Brain microvascular endothelial cell (primary cell): Measurements from ENCODE around the gene TLE6.
A peak's percentile ranks its signal among the peaks of the same experiment; 100 is the strongest.
"Not testable (repeated sequence)": the region's sequence is repeated elsewhere in the genome, so short reads cannot be mapped to it uniquely, and the experiment has no call there.

Experiments used
- DNase-seq: peaks from one replicate; pipeline ENCODE4 v3.0.0-alpha.2; 2020
- H3K27ac ChIP-seq: fragments of 250-450 bp; sonication (Bioruptor Pico); 2 replicates; pipeline ENCODE4 v1.5.1; 2020; ENCODE audit warnings: mild to moderate bottlenecking, moderate library complexity
- H3K27me3 ChIP-seq: fragments of 250-450 bp; sonication (Bioruptor Pico); replicated peaks from 2 replicates; pipeline ENCODE4 v1.5.1; 2020; ENCODE audit warnings: mild to moderate bottlenecking
- H3K36me3 ChIP-seq: fragments of 250-450 bp; sonication (Bioruptor Pico); replicated peaks from 2 replicates; pipeline ENCODE4 v1.5.1; 2020; ENCODE audit warnings: mild to moderate bottlenecking
- H3K4me3 ChIP-seq: 2 replicates; pipeline ENCODE4 v1.5.1; 2011; ENCODE audit warnings: low read depth, mild to moderate bottlenecking, control low read depth, low read length, moderate library complexity
- in situ Hi-C: cut with HindIII; loops from 2 replicates; pipeline ENCODE4 v1.10.0; 2017; ENCODE audit warnings: low sequenced_read_pairs, low pct_ligation_motif_present
- TF ChIP-seq, protein P1 (sequence below): IDR thresholded peaks from 2 replicates; pipeline ENCODE4 v1.5.1; 2011; ENCODE audit warnings: low read depth, mild to moderate bottlenecking, moderate library complexity, low read length, control low read depth, inconsistent platforms; ENCODE audit errors: missing control alignments

TLE6 gene

GRCh38 chr19:2977001-2977745 lies at the start of gene TLE6:
TLE6 (plus strand) TSS chr19:2977564; CDS start chr19:2978234, 670 bp downstream.
- TF ChIP-seq, protein P1, sequence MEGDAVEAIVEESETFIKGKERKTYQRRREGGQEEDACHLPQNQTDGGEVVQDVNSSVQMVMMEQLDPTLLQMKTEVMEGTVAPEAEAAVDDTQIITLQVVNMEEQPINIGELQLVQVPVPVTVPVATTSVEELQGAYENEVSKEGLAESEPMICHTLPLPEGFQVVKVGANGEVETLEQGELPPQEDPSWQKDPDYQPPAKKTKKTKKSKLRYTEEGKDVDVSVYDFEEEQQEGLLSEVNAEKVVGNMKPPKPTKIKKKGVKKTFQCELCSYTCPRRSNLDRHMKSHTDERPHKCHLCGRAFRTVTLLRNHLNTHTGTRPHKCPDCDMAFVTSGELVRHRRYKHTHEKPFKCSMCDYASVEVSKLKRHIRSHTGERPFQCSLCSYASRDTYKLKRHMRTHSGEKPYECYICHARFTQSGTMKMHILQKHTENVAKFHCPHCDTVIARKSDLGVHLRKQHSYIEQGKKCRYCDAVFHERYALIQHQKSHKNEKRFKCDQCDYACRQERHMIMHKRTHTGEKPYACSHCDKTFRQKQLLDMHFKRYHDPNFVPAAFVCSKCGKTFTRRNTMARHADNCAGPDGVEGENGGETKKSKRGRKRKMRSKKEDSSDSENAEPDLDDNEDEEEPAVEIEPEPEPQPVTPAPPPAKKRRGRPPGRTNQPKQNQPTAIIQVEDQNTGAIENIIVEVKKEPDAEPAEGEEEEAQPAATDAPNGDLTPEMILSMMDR = no peak
- peak; percentile 89 for DNase-seq
- H3K36me3 ChIP-seq = no peaks in the 10 kb centered on the region
- H3K4me3 ChIP-seq = peak within 1 kb of the TSS; percentile 53
- H3K27ac ChIP-seq = no peak within 1 kb of the TSS
- no peaks in the 10 kb centered on the region for H3K27me3 ChIP-seq
- in situ Hi-C loops = no loop called here

DNA sequence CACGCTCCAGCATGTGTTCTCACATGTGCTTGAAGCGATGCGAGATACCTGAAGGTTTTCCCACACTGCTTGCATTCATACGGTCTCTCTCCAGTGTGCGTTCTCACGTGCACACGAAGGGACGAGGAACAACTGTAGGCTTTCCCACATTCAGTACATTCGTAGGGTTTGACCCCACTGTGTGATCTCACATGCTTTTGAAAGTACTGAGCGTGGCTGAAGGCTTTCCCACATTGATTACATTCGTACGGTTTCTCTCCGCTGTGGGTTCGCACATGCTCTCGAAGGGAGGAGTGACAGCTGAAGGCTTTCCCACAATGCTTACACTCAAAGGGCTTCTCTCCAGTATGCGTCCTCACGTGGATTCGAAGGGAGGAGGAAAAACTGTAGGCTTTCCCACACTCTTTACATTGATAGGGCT lies 43.9 kb upstream of the TLE6 start:
- H3K4me3 ChIP-seq = no peak overlapping the region
- no peaks in the 10 kb centered on the region for H3K27me3 ChIP-seq
- in situ Hi-C loops = no loop called here
- no peak for DNase-seq
- no peak overlapping the region for H3K27ac ChIP-seq
- TF ChIP-seq, protein P1 = no peak
- H3K36me3 ChIP-seq = peaks cover 37% of the 10 kb centered on the region

GRCh38 chr19:2935863-2936262 lies 41.5 kb upstream of the TLE6 start:
- H3K27me3 ChIP-seq, H3K4me3 ChIP-seq, H3K27ac ChIP-seq, DNase-seq, in situ Hi-C loops: not testable (repeated sequence)
- peaks cover 35% of the 10 kb centered on the region for H3K36me3 ChIP-seq

DNA sequence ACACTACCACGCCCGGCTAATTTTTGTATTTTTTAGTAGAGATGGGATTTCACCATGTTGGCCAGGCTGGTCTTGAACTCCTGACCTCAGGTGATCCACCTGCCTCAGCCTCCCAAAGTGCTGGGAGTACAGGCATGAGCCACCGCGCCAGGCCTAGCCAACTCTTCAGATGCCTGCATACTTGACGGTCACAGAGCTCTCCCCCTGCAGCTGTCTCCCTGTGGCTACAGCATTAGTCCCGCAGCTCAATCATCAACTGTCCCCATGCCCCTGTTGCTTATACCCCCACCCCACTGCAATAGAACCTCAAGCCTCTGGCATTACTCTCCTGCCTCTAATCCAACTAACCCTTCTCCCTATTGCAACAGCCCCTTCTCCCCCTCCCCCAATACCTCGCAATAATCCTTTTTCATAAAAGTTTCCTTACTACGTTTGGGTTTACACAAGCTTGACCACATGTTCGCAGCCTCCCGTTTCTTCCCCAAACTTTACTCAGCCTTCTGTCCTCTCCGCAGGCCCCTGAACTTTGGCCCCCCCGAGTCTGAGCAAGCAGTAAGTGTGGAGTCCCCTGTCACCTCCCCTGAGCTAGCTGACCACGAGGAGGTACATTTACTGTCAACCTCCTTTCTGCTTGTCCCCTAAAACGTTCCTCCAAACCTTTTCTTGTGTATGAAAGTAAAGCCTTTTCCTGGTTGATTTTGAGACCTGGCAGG lies 34.3 kb upstream of the TLE6 start:
- TF ChIP-seq, protein P1 = no peak
- DNase-seq = no peak
- Histone ChIP-seq H3K36me3 (peaks cover 3% of the 10 kb centered on the region), H3K4me3 (no peak overlapping the region), H3K27me3 (no peaks in the 10 kb centered on the region), H3K27ac (no peak overlapping the region)
- in situ Hi-C loops = no loop called here

DNA sequence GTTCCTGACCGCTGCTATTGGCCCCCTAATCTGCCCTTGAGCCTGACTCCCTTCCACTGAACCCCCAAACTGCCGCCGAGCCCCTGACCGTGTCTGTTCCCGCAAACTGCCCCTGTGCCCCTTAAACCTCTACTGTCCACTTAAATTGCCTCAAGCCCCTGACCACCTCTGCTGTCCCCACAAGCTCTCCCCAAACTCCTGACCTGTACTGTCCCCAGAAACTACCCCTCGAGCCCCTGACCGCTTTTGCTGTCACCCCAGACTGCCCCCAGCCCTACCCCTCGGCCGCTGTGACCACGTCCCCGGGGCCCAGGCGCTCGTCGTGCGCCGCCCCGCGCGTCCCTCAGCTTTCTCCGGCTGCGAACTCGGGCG lies 33.0 kb upstream of the TLE6 start:
- TF ChIP-seq, protein P1 = no peak
- H3K27ac ChIP-seq = no peak overlapping the region
- in situ Hi-C loops = no loop called here
- H3K27me3 ChIP-seq = no peaks in the 10 kb centered on the region
- H3K4me3 ChIP-seq = peak overlapping the region; percentile 75
- DNase-seq = no peak
- no peaks in the 10 kb centered on the region for H3K36me3 ChIP-seq

- Histone ChIP-seq H3K36me3 (no peaks in the 10 kb centered on the region), H3K27me3 (no peaks in the 10 kb centered on the region), H3K4me3 (peak within 1 kb of the TSS; percentile 75), H3K27ac (peak within 1 kb of the TSS; percentile 82)
- TF ChIP-seq, protein P1 = peak; percentile 14
- DNase-seq = peak; percentile 99
- in situ Hi-C loops = no loop called here
These were observed 32.4 kb upstream of the TLE6 start, which contains the start of gene ZNF77 for GRCh38 chr19:2944775-2945574. ZNF77 (minus strand) TSS chr19:2944971; CDS start chr19:2944840, 131 bp downstream.
